ENCODE results near the gene DCTN2.
"Not testable (repeated sequence)": the region's sequence is repeated elsewhere in the genome, so short reads cannot be mapped to it uniquely, and the experiment has no call there.

Gene DCTN2

GRCh38 chr12:57576613-57577160 is 29.7 kb upstream of the DCTN2 start:
- DNase-seq, result no peak

- DNase-seq, result no peak
Observed at GRCh38 chr12:57575771-57576612, 29.0 kb upstream of the DCTN2 start.

GRCh38 chr12:57574795-57575194 is 27.8 kb upstream of the DCTN2 start:
- DNase-seq, result no peak

GRCh38 chr12:57571926-57572762 is 25.2 kb upstream of the DCTN2 start:
- no peak for DNase-seq

- not testable (repeated sequence) for DNase-seq
Observed at GRCh38 chr12:57570438-57570837, 23.4 kb upstream of the DCTN2 start.

- no peak for DNase-seq
Observed at GRCh38 chr12:57569858-57570257, 22.9 kb upstream of the DCTN2 start.

- no peak for DNase-seq
Observed at GRCh38 chr12:57568838-57569237, 21.8 kb upstream of the DCTN2 start.

- no peak for DNase-seq
Observed at GRCh38 chr12:57564178-57564740, 17.3 kb upstream of the DCTN2 start.

GRCh38 chr12:57563358-57563757 is 16.4 kb upstream of the DCTN2 start:
- DNase-seq, result no peak

GRCh38 chr12:57561117-57561516 is 14.1 kb upstream of the DCTN2 start:
- DNase-seq, result peak; percentile 9

GRCh38 chr12:57560516-57560915 is 13.5 kb upstream of the DCTN2 start:
- DNase-seq, result no peak

GRCh38 chr12:57558864-57559263 is 11.9 kb upstream of the DCTN2 start:
- no peak for DNase-seq

- no peak for DNase-seq
Observed at GRCh38 chr12:57554897-57555296, 7.9 kb upstream of the DCTN2 start.

GRCh38 chr12:57554453-57554852 is 7.5 kb upstream of the DCTN2 start:
- no peak for DNase-seq

- no peak for DNase-seq
Observed at GRCh38 chr12:57553343-57554202, 6.6 kb upstream of the DCTN2 start.

GRCh38 chr12:57552835-57553313 is 5.9 kb upstream of the DCTN2 start:
- peak; percentile 67 for DNase-seq

- DNase-seq, result peak; percentile 57
Observed at GRCh38 chr12:57552306-57552651, 5.3 kb upstream of the DCTN2 start.

- DNase-seq, result no peak
Observed at GRCh38 chr12:57551637-57552305, 4.8 kb upstream of the DCTN2 start.

- no peak for DNase-seq
Observed at GRCh38 chr12:57550641-57551549, 3.9 kb upstream of the DCTN2 start.

GRCh38 chr12:57549909-57550640 is 3.1 kb upstream of the DCTN2 start, which contains the start of gene KIF5A:
TSS of gene KIF5A (plus strand) at chr12:57550044. CDS start at chr12:57550272, 228 bp downstream.
- peak; percentile 62 for DNase-seq

Data from OCI-M1 (cell line).